H1 (cell line): ENCODE measurements around the gene ANO9. TPM values are rescaled to one million over a fixed set of nuclear protein-coding genes. Genes with fewer than 3 reads are reported as not detected.

Experiments used
- POU5F1 ChIP-seq: IDR thresholded peaks from 2 replicates; pipeline ENCODE4 v1.6.1; 2011; ENCODE audit warnings: low read depth, mild to moderate bottlenecking, low read length, moderate library complexity
- SAP30 ChIP-seq: fragments of 300-600 bp; sonication (generic); IDR thresholded peaks from 2 replicates; pipeline ENCODE4 v1.7.1; 2012; ENCODE audit warnings: low read length, moderate library complexity, mild to moderate bottlenecking, inconsistent platforms; ENCODE audit not compliant: insufficient read depth, insufficient replicate concordance
- polyA plus RNA-seq, 7 experiments: library from polyadenylated mRNA; depleted of rRNA in 3 of 7; stranded (reverse) in 5 of 7; unstranded in 2 of 7; fragments of >200 nt in 5 of 7; fragments of 200-250 nt in 2 of 7; gene quantifications; 1 replicate in 5 of 7; 2 replicates in 1 of 7; 4 replicates in 1 of 7; pipeline versions ENCODE4 v1.2.1 to v1.2.3, GENCODE V29; 2011 to 2013; ENCODE audit warnings: missing spikeins in 2 of 7, mixed read lengths in 2 of 7
- total RNA-seq: library from RNA; stranded (reverse); fragmentation: NEBNext Ultra II Directional; extraction: Animal tissue kit (Norgen Biotek cat#: 25700); gene quantifications from 2 replicates; pipeline ENCODE4 v1.2.1, GENCODE V29; 2021
- TF ChIP-seq, protein P1 (sequence below), 3 experiments: IDR thresholded peaks; 1 replicate in 2 of 3; 2 replicates in 1 of 3; pipeline versions ENCODE4 v1.5.1 to v1.6.1; 2011; ENCODE audit warnings: low read length in 3 of 3, mild to moderate bottlenecking in 3 of 3, inconsistent platforms in 2 of 3, low read depth in 1 of 3, moderate library complexity in 1 of 3; ENCODE audit not compliant: insufficient read depth in 1 of 3; ENCODE audit errors: control extremely low read depth in 1 of 3

ANO9 gene
- total and polyA plus RNA-seq, 2 of the 8 experiments (the other 6 are each of a cell fraction or from before 2014, with no cell fraction given): 20.0 to 20.7 TPM

GRCh38 chr11:391117-392017 lies 50.4 kb downstream of the ANO9 start (continued):
- TF ChIP-seq, protein P1, sequence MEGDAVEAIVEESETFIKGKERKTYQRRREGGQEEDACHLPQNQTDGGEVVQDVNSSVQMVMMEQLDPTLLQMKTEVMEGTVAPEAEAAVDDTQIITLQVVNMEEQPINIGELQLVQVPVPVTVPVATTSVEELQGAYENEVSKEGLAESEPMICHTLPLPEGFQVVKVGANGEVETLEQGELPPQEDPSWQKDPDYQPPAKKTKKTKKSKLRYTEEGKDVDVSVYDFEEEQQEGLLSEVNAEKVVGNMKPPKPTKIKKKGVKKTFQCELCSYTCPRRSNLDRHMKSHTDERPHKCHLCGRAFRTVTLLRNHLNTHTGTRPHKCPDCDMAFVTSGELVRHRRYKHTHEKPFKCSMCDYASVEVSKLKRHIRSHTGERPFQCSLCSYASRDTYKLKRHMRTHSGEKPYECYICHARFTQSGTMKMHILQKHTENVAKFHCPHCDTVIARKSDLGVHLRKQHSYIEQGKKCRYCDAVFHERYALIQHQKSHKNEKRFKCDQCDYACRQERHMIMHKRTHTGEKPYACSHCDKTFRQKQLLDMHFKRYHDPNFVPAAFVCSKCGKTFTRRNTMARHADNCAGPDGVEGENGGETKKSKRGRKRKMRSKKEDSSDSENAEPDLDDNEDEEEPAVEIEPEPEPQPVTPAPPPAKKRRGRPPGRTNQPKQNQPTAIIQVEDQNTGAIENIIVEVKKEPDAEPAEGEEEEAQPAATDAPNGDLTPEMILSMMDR (IDR thresholded peaks at IDR 0.05; ENCODE audit: control extremely low read depth in 1 of 3, insufficient read depth in 1 of 3, low read depth in 1 of 3, low read length in 3 of 3): no peak
- TF ChIP-seq SAP30 (no peak), POU5F1 (no peak)
- TF ChIP-seq, all 59 proteins: peak for 0
